ENCODE results near the gene THRB. TPM values are rescaled to one million over a fixed set of nuclear protein-coding genes. Genes with fewer than 3 reads are reported as not detected.

Gene THRB
- total RNA-seq, result not detected in 2 replicates

DNA sequence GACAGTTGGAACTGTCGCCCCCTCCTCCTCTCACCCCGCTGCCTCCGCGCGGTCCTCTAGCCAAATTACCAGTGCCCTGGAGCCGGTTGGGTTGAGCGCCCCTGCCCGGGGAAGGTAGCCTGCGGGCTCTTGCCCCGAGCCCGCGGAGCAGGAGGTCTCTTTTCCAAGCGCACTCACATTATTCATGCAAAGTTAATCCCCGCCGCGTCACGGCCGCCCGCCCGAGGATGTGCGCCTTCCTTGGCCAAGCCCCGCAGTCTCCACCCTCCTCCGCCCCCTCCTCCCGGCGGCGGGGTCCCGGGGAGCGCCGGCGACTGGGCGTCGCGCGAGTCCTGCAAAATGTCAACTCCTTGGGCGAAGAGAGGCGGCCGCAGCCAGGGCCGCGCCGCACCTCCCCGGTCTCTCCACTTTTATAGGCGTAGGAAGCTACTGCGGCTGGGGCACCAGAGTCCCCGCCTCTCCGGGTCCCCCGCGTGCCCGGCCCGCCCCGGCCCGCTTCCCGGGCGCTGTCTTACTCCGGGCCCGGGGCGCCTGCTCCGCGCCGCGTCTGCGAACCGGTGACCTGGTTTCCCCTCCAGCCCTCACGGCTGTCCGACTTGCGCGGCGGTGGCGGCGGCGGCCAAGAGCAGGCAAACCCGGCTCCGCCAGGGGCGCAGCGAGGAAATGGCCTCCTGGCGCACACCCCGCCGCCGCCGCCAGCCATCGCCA is at the start of gene THRB:
Gene THRB (minus strand): TSS at position 233 of the 708 bp plus-strand sequence.

Data from smooth muscle cell of the umbilical artery (primary cell).